ENCODE measurements around the gene SMIM45.

SMIM45 gene

GRCh38 chr22:41969110-41969646, 17.2 kb downstream of the SMIM45 start, which contains the start of gene SEPTIN3:
SEPTIN3 (plus strand) TSS chr22:41969443; CDS start chr22:41971493, 2,050 bp downstream.
- no peak for DNase-seq (ENCODE audit: low spot score)

DNA sequence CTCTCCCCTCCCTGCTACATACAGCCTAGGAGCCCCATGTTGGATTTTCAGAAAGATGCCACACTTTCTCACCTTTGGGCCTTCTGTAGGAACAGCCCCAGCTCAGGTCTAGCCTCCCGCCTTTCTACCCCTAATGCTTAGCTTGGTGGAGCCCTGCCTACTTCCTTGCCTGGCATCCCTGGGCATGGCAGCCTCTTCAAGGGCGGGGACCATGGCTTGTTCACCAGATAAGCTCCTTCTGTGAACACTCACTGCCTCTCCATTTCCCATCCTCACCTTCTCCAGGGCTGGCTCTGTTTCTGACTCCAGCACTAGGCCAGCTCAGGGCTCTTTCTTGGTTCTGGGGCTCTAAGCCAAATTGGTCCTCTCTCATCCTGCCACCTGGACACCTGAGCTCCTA, 18.7 kb downstream of the SMIM45 start:
- no peak for DNase-seq (ENCODE audit: low spot score)

GRCh38 chr22:41971431-41971830, 19.5 kb downstream of the SMIM45 start:
- DNase-seq (ENCODE audit: low spot score) = no peak

DNA sequence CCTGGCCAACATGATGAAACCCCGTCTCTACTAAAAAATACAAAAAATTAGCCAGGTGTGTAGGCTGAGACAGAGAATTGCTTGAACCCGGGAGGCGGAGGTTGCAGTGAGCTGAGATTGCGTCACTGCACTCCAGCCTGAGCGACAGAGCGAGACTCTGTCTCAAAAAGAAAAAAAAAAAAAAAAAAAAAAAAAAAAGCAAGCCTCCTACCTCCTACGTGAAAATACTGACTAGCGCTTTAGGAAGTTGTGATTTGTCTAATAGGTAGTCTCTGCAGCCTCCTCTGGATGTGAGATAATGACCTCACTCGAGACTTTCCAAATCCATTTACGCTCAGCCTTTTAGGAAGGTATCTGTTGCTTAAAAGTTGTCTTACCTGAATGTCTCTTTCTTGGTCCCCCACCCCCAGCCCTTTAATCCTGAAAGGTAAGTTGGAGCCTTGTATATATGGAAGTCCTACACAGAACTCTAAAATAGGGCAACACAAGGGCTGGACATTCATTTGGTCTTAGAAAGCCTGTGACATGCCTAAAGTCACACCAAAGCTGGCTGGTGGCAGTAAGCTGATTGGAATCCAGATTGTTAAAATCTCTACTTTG, 22.8 kb downstream of the SMIM45 start:
- DNase-seq (ENCODE audit: low spot score) = no peak

DNA sequence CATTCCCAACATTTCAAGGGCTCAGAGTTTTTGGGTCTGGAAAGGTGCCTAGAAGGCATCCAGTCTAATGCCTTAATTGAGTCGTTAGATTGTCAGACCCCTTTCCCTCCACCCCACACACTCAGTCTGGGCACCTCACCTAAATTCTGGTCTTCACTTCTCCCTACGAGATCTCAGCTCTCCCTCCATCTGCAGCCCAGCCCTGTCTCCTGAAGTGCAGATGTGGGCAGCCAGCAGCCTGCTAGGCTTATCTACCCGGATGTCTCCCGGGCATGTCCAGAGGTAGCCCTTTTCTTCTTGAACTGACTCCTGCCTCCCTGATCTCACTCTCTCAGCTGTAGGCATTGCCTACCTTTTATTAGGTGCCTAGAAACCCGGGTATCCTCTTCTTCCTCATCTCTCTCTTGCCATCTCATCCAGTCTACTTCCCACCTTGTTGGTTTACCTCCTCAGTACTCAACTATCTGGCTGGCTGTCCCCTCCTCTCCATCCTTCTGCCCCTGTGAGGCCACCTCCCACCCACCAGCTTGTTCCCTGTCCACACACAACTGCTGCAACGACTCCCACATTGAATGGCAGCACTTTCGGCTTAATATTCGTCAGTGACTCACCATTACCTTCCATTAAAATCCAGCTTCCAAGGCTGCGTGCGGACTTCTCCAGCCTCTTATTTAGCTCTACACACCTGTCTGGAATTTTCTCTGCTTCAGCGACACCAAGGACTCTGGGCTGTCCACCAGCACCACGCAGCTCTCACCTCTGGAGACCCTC, 23.5 kb downstream of the SMIM45 start:
- no peak for DNase-seq (ENCODE audit: low spot score)

DNA sequence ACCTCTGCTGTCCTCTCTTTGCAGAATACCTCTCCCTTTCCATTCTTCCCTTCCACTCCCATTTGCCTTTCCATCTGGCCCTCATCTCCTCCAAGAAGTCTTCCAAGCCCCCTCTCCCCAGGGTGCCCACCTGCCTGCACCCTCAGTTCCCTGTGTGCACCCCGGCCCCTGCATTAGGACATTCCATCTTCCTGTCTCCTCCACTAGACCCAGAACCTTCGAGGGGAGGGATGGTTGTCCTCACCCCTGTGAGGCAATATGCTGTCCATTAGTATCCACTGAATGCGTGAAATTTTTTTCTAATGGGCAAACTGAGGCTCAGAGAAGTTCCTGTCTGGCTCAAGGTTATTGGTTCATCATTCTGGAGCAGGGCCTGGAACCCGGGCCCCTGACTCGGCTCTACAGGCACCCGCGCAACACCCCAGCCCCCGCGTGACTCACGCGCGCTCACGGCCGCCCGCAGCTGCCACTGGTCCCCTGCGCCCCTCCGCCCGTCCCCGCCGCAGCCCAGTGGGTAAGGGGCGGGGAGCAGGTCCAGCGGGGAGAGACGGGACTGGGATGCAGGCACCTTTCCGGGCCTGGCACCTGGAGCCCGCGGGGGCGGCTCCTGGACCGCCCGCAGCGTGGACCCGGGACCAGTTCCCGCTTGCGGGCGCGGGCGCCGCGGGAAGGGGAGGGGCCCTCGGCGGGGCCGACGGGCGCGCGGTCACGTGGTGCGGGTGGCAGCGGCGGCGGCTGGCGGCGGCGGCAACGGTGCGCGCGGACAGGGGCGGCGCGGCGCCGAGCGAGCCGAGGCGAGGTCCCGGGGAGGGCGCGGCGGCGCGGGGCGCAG, 24.3 kb downstream of the SMIM45 start:
- DNase-seq (ENCODE audit: low spot score) = no peak

DNA sequence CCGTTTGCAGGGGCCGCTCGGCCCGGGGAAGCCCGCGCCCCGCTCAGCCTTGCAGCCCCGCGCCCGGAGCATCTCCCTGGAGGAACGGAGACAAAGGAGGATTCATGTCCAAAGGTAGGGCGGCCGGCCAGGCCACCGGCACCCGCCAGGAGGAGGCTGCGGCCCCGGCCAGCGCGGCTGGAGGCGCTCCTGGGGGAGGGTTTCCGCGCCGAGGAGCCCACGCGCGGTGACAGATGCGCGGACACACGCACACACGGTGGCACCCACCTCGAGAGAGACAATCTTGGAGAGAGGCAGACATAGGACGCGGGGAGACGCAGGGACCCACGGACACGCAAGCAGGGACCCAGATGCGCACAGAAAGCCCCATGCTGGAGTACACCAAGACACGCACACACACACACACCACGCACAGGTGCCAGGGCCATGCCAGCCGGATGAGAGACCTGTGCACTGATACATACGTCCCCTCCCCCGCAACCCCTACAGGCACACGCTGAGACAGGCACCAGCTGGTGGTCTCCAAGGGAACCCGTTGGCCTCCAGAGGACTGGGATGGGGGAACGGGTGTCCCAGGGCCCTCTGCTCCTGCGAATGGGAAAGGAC, 25.1 kb downstream of the SMIM45 start:
- DNase-seq (ENCODE audit: low spot score) = no peak

DNA sequence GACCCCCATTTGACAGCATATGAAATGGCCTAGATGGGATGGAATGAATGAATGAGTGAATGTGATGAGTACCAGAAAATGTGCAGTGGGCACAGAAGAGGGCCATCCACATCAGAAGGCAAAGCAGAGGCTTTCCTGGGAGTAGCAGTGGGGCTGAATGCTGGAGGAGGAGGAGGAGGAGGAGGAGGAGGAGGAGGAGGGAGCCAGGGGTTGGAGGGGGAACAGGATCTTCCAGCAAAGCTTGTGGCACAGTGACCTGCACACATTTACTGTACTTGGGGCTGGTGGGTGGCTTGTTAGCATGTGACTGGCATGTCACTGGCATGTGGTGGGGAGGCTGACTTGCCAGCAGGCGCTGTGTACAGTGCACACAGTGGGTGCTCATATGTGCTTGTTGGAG, 26.8 kb downstream of the SMIM45 start:
- DNase-seq (ENCODE audit: low spot score) = no peak

- no peak for DNase-seq (ENCODE audit: low spot score)
Measured at GRCh38 chr22:41979423-41980250, 27.7 kb downstream of the SMIM45 start.

GRCh38 chr22:41982865-41983264, 30.9 kb downstream of the SMIM45 start:
- DNase-seq (ENCODE audit: low spot score) = no peak

DNA sequence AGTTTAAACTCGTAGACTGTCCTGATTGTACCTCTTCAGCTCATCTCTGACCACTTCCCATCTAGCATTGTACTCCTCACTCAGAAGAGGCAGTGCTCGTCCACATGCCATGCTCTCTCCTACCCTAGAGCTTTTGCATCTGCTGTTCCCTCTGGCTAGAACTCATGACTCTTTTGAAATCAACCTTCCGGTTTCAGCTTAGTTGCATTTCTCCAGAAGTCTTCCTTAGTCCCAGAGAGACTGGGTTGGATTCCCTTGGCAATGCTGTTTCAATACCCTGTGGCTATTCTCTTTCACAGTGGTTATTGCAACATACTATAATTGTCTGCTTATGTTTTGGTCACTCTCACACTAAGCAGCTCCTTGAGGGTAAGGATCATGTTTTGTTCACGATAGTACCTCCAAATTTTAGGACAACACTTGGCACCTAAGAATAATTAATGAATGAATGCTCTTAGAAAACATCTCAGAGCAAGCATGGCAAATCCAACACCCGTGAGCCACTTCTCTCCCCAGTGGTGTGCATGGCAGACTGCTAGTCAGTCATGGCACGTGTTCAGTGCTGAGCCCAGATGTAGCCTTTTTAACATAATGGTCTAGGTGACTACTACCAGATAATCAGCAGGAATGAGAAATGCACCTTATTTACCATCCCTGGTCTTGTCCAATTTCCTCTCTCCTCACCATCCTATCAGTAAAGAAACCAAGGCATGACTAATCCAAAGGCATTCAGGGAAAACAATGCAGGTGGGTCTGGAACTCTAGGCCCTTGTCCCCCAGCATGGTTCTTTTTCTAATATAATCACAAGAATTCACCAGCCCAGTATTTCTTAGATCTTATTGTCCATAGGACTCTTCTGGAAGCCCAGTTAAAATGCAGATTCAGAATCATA, 31.8 kb downstream of the SMIM45 start:
- peak; percentile 21 for DNase-seq (ENCODE audit: low spot score)

DNA sequence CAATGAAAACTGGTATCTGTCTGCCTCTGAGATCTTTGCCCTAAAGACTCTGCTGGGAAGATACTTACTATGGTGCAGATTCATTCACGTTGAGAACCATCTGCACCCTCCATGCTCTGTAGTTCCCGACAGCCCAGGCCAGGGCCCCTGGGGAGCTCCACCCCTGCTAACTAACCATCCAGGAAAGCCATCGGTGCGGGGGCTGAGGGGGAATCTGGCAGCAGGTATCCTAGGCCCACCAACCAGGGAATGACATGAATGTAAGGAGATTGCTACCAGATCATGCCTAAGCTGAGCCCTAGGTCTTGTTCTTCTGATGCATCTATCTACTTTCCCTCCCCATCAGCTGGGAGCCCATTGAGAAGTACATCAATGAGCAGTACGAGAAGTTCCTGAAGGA, 35.3 kb downstream of the SMIM45 start:
- DNase-seq (ENCODE audit: low spot score) = no peak

DNA sequence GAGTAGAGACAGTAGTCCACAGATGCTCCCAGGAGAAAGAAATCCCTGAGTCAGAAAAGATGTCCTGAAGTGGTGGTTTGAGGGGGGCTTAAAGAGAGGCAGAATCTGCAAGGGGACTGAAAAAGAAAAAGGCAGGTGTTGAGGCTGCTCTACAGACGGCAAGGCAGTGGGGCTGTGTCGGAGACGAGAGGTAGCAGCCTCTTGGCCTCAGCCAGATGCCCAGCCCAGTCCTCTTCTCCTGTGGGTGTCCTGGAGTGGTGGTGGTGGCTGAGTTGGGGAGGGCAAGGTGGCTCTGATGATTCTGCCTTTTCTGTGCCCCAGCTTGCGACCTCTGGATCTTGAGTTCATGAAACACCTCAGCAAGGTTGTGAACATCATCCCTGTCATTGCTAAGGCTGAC, 37.3 kb downstream of the SMIM45 start:
- no peak for DNase-seq (ENCODE audit: low spot score)

DNA sequence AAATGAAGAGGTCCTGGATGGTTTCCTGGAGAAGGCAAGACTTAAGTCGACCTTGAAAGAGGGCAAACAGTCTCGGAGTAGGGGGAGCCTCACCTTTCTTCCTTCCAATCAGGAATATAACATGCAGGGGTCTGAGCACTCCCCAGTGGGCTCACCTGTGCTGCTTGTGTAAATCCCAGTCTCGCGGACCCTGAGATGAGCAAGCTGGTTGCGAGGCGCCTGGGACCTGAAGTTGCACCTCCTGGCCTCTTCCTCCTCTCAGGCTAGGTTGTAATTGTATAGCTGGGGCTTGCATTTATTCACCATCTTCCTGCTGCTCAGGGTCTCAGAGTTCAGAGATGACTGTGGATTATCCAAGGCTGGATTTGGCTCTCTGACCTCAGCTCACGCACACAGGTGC, 39.2 kb downstream of the SMIM45 start:
- no peak for DNase-seq (ENCODE audit: low spot score)

DNA sequence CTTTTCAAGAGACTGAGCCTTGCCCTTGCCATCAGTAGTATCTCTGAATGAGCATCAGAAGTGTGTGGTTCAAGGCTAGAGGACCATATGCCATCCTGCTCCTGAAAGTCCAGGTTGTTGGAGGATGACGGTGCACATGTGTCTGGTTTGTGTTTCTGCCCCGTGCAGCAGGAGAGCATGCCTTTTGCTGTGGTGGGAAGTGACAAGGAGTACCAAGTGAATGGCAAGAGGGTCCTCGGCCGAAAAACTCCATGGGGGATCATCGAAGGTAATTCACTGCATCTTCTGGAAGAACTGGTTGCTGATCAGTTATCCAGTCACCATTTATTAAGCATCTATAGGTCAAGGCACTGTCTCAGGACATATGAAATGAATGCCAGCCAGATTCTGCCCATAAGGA, 40.5 kb downstream of the SMIM45 start:
- no peak for DNase-seq (ENCODE audit: low spot score)

DNA sequence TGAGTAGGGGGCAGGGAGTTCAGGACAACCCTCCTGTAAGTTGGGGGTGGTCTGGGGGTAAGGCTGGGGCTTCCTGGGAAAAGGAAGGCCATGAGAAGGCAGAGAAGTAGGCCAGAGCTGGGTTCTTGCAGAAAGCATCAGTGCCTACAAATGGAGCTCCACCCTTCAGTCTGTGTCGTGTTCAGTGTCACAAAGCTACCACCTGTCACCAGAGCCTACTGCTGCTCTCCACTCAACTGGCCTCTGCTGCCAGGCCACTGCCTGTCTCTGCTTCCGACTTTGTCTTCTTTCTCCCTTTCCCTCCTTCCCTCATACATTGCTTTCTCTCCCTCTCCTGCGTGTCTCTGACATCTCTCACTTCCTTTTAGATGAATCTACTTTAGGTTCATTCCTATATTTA, 43.3 kb downstream of the SMIM45 start:
- no peak for DNase-seq (ENCODE audit: low spot score)

- DNase-seq (ENCODE audit: low spot score) = no peak
Measured at GRCh38 chr22:41996826-41997225, 44.9 kb downstream of the SMIM45 start.

GRCh38 chr22:41998361-41999261, 46.7 kb downstream of the SMIM45 start, which contains the start of gene WBP2NL:
WBP2NL (plus strand) TSS chr22:41998788; CDS start chr22:41998819, 31 bp downstream.
- peak; percentile 83 for DNase-seq (ENCODE audit: low spot score)

DNA sequence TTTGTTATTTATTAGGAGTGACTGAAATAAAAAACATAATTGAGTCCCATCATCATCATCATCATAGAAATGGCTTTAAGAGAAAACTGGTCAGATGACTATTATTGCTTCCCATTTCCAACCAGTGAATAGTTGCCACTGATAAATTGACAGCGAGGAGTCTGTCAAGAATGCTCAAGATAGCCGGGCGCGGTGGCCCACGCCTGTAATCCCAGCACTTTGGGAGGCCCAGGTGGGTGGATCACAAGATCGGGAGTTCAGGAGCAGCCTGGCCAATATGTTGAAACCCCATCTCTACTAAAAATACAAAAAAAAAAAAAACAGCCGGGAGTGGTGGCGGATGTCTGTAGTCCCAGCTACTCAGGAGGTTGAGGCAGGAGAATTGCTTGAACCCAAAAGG, 48.5 kb downstream of the SMIM45 start:
- no peak for DNase-seq (ENCODE audit: low spot score)

All from pons (tissue), 1 donor.